Vagina (tissue), 2 donors: Measurements from ENCODE around the gene CDC16. TPM values are rescaled to one million over a fixed set of nuclear protein-coding genes. Genes with fewer than 3 reads are reported as not detected.

Source experiments
- DNase-seq, 2 donors: peaks; one replicate each; pipeline ENCODE4 v3.0.0-alpha.2; 2017; ENCODE audit errors: extremely low spot score in 2 of 2
- H3K27ac ChIP-seq: fragments of 200-600 bp; sonication (generic); one replicate; pipeline ENCODE4 v1.5.1; 2019
- H3K27me3 ChIP-seq: fragments of 200-600 bp; sonication (generic); one replicate; pipeline ENCODE4 v1.5.1; 2019
- H3K36me3 ChIP-seq, 2 donors: fragments of 200-600 bp; sonication (generic); one replicate each; pipeline ENCODE4 v1.5.1; 2017 to 2019
- H3K4me1 ChIP-seq: fragments of 200-600 bp; sonication (generic); one replicate; pipeline ENCODE4 v1.5.1; 2019
- H3K4me3 ChIP-seq, 2 donors: fragments of 200-600 bp; sonication (generic); 1 replicate in 1 of 2; 2 replicates in 1 of 2; pipeline ENCODE4 v1.5.1; 2016 to 2019
- H3K9me3 ChIP-seq: fragments of 200-600 bp; sonication (generic); one replicate; pipeline ENCODE4 v1.5.1; 2019
- POLR2A ChIP-seq, 2 donors: fragments of 450-650 bp; IDR thresholded peaks; one replicate each; pipeline ENCODE4 v1.6.1; 2017; ENCODE audit warnings: antibody characterized with exemption in 2 of 2, mild to moderate bottlenecking in 2 of 2, moderate library complexity in 2 of 2
- POLR2AphosphoS5 ChIP-seq, 2 donors: sonication (generic); formaldehyde crosslinking; IDR thresholded peaks; one replicate each; pipeline ENCODE4 v1.9.0; 2017; ENCODE audit warnings: antibody characterized with exemption in 2 of 2, mild to moderate bottlenecking in 2 of 2, low read depth in 1 of 2; ENCODE audit not compliant: insufficient read depth in 1 of 2
- intact Hi-C: fragments of 100-400 bp; cut with DNase I; formaldehyde crosslinking; loops from one replicate; pipeline ENCODE4 v1.15.1; 2023
- total RNA-seq: library from RNA; depleted of rRNA; stranded (reverse); fragments of >200 nt; gene quantifications from one replicate; pipeline ENCODE4 v1.2.3, GENCODE V29; 2016
- TF ChIP-seq, protein P1 (sequence below), 3 experiments: fragments of 450-650 bp in 2 of 3; fragments of 200-600 bp in 1 of 3; sonication (generic) in 1 of 3; IDR thresholded peaks; one replicate each; pipeline ENCODE4 v1.5.1; 2017 to 2019; ENCODE audit warnings: antibody characterized with exemption in 3 of 3, mild to moderate bottlenecking in 2 of 3, moderate library complexity in 2 of 3

The CDC16 gene
- total RNA-seq, 1 donor from 2014 or later: 60.9 TPM

DNA sequence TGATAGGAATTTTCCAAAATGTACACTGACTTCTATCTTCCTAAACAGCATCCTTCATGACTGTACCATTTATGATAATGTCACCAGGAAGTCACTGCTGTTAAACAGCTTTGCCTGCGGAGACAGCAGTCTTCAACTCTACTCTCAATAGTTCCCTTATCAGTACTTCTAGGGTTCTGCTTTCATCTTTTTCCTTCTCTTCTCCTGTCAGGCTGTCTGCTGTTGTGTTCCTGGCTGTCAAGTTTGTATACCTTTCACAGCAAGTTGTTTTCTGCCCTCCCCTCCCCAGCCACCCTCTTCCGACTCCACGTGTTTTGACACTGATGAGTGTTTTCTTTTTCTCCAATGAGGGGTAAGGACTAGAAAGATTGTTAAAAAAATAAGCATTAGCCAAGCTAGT lies 48.9 kb downstream of the CDC16 start:
- peaks cover 27% of the 10 kb centered on the region for H3K4me1 ChIP-seq
- H3K4me3 ChIP-seq: no peak overlapping the region
- no peaks in the 10 kb centered on the region for H3K9me3 ChIP-seq
- H3K27me3 ChIP-seq: no peaks in the 10 kb centered on the region
- intact Hi-C loops: no loop called here
- H3K36me3 ChIP-seq: peaks cover 0 to 24% of the 10 kb centered on the region in 2 donors
- no peak overlapping the region for H3K27ac ChIP-seq
- TF ChIP-seq, protein P1, sequence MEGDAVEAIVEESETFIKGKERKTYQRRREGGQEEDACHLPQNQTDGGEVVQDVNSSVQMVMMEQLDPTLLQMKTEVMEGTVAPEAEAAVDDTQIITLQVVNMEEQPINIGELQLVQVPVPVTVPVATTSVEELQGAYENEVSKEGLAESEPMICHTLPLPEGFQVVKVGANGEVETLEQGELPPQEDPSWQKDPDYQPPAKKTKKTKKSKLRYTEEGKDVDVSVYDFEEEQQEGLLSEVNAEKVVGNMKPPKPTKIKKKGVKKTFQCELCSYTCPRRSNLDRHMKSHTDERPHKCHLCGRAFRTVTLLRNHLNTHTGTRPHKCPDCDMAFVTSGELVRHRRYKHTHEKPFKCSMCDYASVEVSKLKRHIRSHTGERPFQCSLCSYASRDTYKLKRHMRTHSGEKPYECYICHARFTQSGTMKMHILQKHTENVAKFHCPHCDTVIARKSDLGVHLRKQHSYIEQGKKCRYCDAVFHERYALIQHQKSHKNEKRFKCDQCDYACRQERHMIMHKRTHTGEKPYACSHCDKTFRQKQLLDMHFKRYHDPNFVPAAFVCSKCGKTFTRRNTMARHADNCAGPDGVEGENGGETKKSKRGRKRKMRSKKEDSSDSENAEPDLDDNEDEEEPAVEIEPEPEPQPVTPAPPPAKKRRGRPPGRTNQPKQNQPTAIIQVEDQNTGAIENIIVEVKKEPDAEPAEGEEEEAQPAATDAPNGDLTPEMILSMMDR (IDR thresholded peaks at IDR 0.05): no peak
- TF ChIP-seq POLR2A (IDR thresholded peaks at IDR 0.05): no peak
- TF ChIP-seq POLR2AphosphoS5 (IDR thresholded peaks at IDR 0.05; ENCODE audit: insufficient read depth in 1 of 2, low read depth in 1 of 2): no peak
- no peak for DNase-seq

DNA sequence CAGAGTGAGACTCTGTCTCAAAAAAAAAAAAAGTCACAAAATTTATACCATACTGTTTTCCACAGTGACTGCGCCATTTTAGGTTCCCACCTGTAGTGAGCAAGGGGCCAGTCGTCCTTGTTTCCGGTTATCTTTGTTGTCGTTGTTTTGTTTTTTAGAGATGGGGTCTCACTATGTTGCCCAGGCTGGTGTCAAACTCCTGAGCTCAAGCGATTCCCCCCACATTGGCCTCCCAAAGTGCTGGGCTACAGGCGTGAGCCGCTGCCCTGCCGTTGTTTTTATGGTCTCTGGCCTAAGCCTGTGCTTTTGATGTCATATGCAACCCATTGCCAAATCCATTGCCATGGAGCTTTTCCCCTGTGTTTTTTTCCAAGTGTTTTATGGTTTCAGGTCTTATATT lies 50.0 kb downstream of the CDC16 start:
- Histone ChIP-seq H3K4me1 (peaks cover 27% of the 10 kb centered on the region), H3K9me3 (no peaks in the 10 kb centered on the region), H3K4me3 (no peak overlapping the region), H3K27me3 (no peaks in the 10 kb centered on the region), H3K36me3 (peaks cover 0 to 35% of the 10 kb centered on the region in 2 donors), H3K27ac (no peak overlapping the region)
- TF ChIP-seq POLR2AphosphoS5 (IDR thresholded peaks at IDR 0.05; ENCODE audit: insufficient read depth in 1 of 2, low read depth in 1 of 2) (no peak), POLR2A (IDR thresholded peaks at IDR 0.05) (no peak)
- TF ChIP-seq, protein P1 (IDR thresholded peaks at IDR 0.05): no peak
- no peak for DNase-seq
- intact Hi-C loops: no loop called here

DNA sequence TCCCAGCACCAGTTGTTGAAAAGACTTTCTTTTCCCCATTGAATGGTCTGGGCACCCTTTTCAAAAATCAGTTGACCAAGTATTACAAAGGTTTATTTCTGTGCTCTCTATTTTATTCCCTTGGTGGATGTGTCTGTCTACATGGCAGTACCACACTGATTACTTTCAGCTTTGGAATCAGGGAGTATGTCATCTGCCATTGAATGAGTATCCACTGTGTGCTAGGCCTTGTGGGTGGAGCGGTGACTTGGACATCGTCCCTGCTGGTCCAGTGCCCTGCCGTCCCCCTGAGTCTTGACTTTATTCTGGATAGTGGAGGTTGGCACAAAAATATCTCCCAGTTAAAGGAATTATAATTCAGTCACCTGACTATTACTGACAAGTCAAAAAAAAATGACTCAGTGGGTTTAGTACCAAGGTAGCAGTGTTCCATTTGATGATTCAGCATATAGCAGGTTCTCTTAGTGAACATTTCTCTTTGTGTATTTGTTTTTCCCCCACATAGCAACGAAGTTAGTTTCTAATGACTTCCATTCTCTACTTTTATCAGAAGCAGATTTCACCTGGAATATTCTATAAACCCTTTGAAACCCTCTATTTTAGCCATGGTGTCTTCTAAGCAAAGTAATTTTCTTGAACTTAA lies 50.6 kb downstream of the CDC16 start:
- intact Hi-C loops: no loop called here
- DNase-seq: no peak

DNA sequence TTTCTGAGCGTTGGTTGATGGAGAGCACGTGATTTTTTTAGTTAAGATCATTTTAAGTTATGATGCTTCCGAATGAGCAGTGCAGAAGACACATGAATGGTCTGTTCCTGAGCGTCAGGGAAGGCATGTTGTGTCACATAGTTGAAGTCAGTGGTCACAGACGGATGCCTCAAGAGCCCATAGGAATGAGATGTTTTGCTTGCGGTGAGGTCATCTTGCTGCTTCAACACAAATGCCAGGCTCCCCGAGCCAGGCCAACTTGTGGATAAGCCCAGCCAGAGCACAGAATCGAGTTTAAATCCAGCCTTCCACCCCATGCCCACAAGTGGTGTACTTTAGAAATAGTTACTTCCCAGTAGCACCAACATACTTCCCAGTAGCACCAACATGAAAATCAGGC lies 52.1 kb downstream of the CDC16 start:
- intact Hi-C loops: no loop called here
- Histone ChIP-seq H3K36me3 (peaks cover 0 to 39% of the 10 kb centered on the region in 2 donors), H3K27me3 (no peaks in the 10 kb centered on the region), H3K4me3 (no peak overlapping the region), H3K27ac (no peak overlapping the region), H3K4me1 (peaks cover 19% of the 10 kb centered on the region), H3K9me3 (no peaks in the 10 kb centered on the region)
- TF ChIP-seq, protein P1 (IDR thresholded peaks at IDR 0.05): no peak
- DNase-seq: no peak

More for the DNA sequence above, 50.6 kb downstream of the CDC16 start:
- no peak overlapping the region for H3K27ac ChIP-seq
- TF ChIP-seq POLR2AphosphoS5 (IDR thresholded peaks at IDR 0.05; ENCODE audit: insufficient read depth in 1 of 2, low read depth in 1 of 2): no peak
- TF ChIP-seq POLR2A (IDR thresholded peaks at IDR 0.05): no peak
- TF ChIP-seq, protein P1 (IDR thresholded peaks at IDR 0.05): no peak
- peaks cover 26% of the 10 kb centered on the region for H3K4me1 ChIP-seq
- no peaks in the 10 kb centered on the region for H3K27me3 ChIP-seq
- H3K4me3 ChIP-seq: no peak overlapping the region
- no peaks in the 10 kb centered on the region for H3K9me3 ChIP-seq
- peaks cover 0 to 35% of the 10 kb centered on the region in 2 donors for H3K36me3 ChIP-seq

DNA sequence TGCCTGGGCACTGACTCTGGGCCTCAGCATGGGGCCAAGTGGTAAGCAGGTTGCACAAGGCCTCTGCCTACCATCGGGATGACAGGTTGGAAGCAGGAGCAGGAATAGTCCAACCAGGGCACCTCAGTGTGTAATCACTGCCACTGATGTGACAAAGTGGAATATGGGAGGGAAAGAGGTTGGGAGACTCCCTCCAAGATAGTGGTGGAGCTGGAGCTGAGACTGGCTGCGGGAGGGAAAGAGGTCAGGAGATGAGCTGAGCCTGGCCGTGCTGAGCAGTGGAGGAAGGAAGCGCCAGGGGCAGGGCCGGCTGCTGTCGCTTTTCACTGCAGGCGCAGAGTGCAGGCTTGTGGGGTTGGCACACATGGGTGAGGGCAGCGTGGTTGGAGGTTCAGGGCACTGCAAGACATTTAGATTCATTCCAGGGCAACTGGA lies 53.5 kb downstream of the CDC16 start:
- intact Hi-C loops: no loop called here

More for the DNA sequence above, 53.5 kb downstream of the CDC16 start:
- peaks cover 10% of the 10 kb centered on the region for H3K4me1 ChIP-seq
- DNase-seq: no peak
- peaks cover 0 to 49% of the 10 kb centered on the region in 2 donors for H3K36me3 ChIP-seq
- no peak overlapping the region for H3K4me3 ChIP-seq
- no peaks in the 10 kb centered on the region for H3K27me3 ChIP-seq
- no peaks in the 10 kb centered on the region for H3K9me3 ChIP-seq
- no peak overlapping the region for H3K27ac ChIP-seq
- TF ChIP-seq POLR2A (IDR thresholded peaks at IDR 0.05): no peak
- TF ChIP-seq, protein P1 (IDR thresholded peaks at IDR 0.05): no peak
- TF ChIP-seq POLR2AphosphoS5 (IDR thresholded peaks at IDR 0.05; ENCODE audit: insufficient read depth in 1 of 2, low read depth in 1 of 2): no peak
